ENCODE data around the gene DGKZ.
"Not testable (repeated sequence)": the region's sequence is repeated elsewhere in the genome, so short reads cannot be mapped to it uniquely, and the experiment has no call there.

DGKZ gene

GRCh38 chr11:46367244-46367915, 20.1 kb downstream of the DGKZ start:
- no peak for DNase-seq (ENCODE audit: low spot score)

- no peak for DNase-seq (ENCODE audit: low spot score)
These were observed 20.6 kb downstream of the DGKZ start for GRCh38 chr11:46367916-46368267.

GRCh38 chr11:46369458-46370152, 22.3 kb downstream of the DGKZ start:
- DNase-seq (ENCODE audit: low spot score), result no peak

- no peak for DNase-seq (ENCODE audit: low spot score)
These were observed 23.0 kb downstream of the DGKZ start for GRCh38 chr11:46370253-46370652.

GRCh38 chr11:46371262-46371661, 24.0 kb downstream of the DGKZ start:
- DNase-seq (ENCODE audit: low spot score), result not testable (repeated sequence)

- no peak for DNase-seq (ENCODE audit: low spot score)
These were observed 24.8 kb downstream of the DGKZ start for GRCh38 chr11:46372086-46372485.

- not testable (repeated sequence) for DNase-seq (ENCODE audit: low spot score)
These were observed 25.2 kb downstream of the DGKZ start for GRCh38 chr11:46372501-46372900.

- DNase-seq (ENCODE audit: low spot score), result no peak
These were observed 26.8 kb downstream of the DGKZ start for GRCh38 chr11:46373787-46374740.

GRCh38 chr11:46374815-46375214, 27.6 kb downstream of the DGKZ start:
- DNase-seq (ENCODE audit: low spot score), result no peak

GRCh38 chr11:46375392-46376101, 28.3 kb downstream of the DGKZ start:
- no peak for DNase-seq (ENCODE audit: low spot score)

GRCh38 chr11:46376258-46377050, 29.2 kb downstream of the DGKZ start:
- no peak for DNase-seq (ENCODE audit: low spot score)

GRCh38 chr11:46377290-46377689, 30.0 kb downstream of the DGKZ start:
- no peak for DNase-seq (ENCODE audit: low spot score)

- no peak for DNase-seq (ENCODE audit: low spot score)
These were observed 30.6 kb downstream of the DGKZ start for GRCh38 chr11:46377831-46378230.

GRCh38 chr11:46378296-46378695, 31.0 kb downstream of the DGKZ start:
- no peak for DNase-seq (ENCODE audit: low spot score)

GRCh38 chr11:46378811-46379481, 31.7 kb downstream of the DGKZ start:
- no peak for DNase-seq (ENCODE audit: low spot score)

- DNase-seq (ENCODE audit: low spot score), result not testable (repeated sequence)
These were observed 32.4 kb downstream of the DGKZ start for GRCh38 chr11:46379482-46380293.

GRCh38 chr11:46380340-46381047, 33.2 kb downstream of the DGKZ start:
- DNase-seq (ENCODE audit: low spot score), result no peak

GRCh38 chr11:46381048-46381818, 34.0 kb downstream of the DGKZ start, which contains the start of gene MDK:
MDK (plus strand) TSS chr11:46381669; CDS start chr11:46382058, 389 bp downstream.
- DNase-seq (ENCODE audit: low spot score), result no peak
